ENCODE measurements around the gene TLX2. TPM values are rescaled to one million over a fixed set of nuclear protein-coding genes. Genes with fewer than 3 reads are reported as not detected.

Gene TLX2
- total and polyA plus RNA-seq, 2 of the 13 experiments (the other 11 are each of a cell fraction or from before 2014, with no cell fraction given), result 0.05 to 0.20 TPM

- TF ChIP-seq ZNF431 (CRISPR knock-in tag; IDR thresholded peaks at IDR 0.05; ENCODE audit: borderline replicate concordance, low read depth), result no peak
- no peak for TF ChIP-seq HNRNPH1 (optimal IDR thresholded peaks at IDR 0.05; ENCODE audit: low read depth, low read length)
Observed at GRCh38 chr2:74558284-74559230, 44.3 kb downstream of the TLX2 start (continued).

GRCh38 chr2:74559912-74560311 lies 45.7 kb downstream of the TLX2 start:
- H3K36me3 ChIP-seq (replicated peaks in 1 of 2; ENCODE audit: control insufficient read depth in 1 of 2, insufficient read depth in 2 of 2, low read length in 2 of 2), result no peaks in the 10 kb centered on the region
- intact Hi-C loops (cut with micrococcal nuclease; ENCODE audit: unreplicated experiment), result no loop called here
- no peaks in the 10 kb centered on the region for H3K79me2 ChIP-seq (ENCODE audit: insufficient read depth, low read length)
- FAIRE-seq, result no peak
- H3K4me2 ChIP-seq (ENCODE audit: low read depth, low read length), result no peak overlapping the region
- no peaks in the 10 kb centered on the region for H3K9me3 ChIP-seq (ENCODE audit: low read length)
- peaks cover 6 to 56% of the 10 kb centered on the region in 2 experiments; a peak in 4 of 5 replicates for H3K27me3 ChIP-seq (ENCODE audit: control insufficient read depth in 1 of 2, insufficient read depth in 2 of 2, low read length in 2 of 2)
- peaks cover 26% of the 10 kb centered on the region for H3K4me1 ChIP-seq (ENCODE audit: insufficient read depth, low read length)
- H4K20me1 ChIP-seq (ENCODE audit: insufficient read depth, low read length), result no peaks in the 10 kb centered on the region
- no peak overlapping the region for H3K9ac ChIP-seq (ENCODE audit: insufficient read depth, low read depth, low read length)
- H3K4me3 ChIP-seq (replicated peaks in 1 of 3; ENCODE audit: insufficient read depth in 1 of 3, low read depth in 2 of 3, low read length in 3 of 3), result no peak overlapping the region
- BruUV-seq (replicated peaks), result no TSS peak
- DNase-seq (ENCODE audit: low spot score), result no peak
- POLR2A ChIA-PET, result no interaction called here
- no peak for ATAC-seq
- no peak overlapping the region for H3K27ac ChIP-seq (ENCODE audit: extremely low read length, insufficient read depth, low read length)
- no peak overlapping the region for H2AFZ ChIP-seq (ENCODE audit: low read length)
- CTCF ChIA-PET (ENCODE audit: low intra/inter-chr PET ratio, low total read pairs), result no interaction called here
- no peak for TF ChIP-seq ZNF547 (CRISPR knock-in tag; IDR thresholded peaks at IDR 0.05)
- TF ChIP-seq MBNL3 (CRISPR knock-in tag; conservative IDR thresholded peaks at IDR 0.05), result no peak
- no peak for TF ChIP-seq ZNF564 (CRISPR knock-in tag; IDR thresholded peaks at IDR 0.05)
- TF ChIP-seq, protein P1, sequence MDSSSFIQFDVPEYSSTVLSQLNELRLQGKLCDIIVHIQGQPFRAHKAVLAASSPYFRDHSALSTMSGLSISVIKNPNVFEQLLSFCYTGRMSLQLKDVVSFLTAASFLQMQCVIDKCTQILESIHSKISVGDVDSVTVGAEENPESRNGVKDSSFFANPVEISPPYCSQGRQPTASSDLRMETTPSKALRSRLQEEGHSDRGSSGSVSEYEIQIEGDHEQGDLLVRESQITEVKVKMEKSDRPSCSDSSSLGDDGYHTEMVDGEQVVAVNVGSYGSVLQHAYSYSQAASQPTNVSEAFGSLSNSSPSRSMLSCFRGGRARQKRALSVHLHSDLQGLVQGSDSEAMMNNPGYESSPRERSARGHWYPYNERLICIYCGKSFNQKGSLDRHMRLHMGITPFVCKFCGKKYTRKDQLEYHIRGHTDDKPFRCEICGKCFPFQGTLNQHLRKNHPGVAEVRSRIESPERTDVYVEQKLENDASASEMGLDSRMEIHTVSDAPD (CRISPR knock-in tag; IDR thresholded peaks at IDR 0.05), result no peak
- no peak for TF ChIP-seq ZNF251 (CRISPR knock-in tag; IDR thresholded peaks at IDR 0.05)
- no peak for TF ChIP-seq DRAP1 (CRISPR knock-in tag; IDR thresholded peaks at IDR 0.05)
- TF ChIP-seq, protein P2, sequence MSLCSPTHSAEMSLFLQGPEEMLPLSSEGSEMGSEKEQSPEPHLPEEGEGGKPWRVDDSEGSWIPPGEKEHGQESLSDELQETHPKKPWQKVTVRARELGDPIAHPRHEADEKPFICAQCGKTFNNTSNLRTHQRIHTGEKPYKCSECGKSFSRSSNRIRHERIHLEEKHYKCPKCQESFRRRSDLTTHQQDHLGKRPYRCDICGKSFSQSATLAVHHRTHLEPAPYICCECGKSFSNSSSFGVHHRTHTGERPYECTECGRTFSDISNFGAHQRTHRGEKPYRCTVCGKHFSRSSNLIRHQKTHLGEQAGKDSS (CRISPR knock-in tag; IDR thresholded peaks at IDR 0.05; ENCODE audit: borderline replicate concordance, low read depth), result no peak
- no peak for TF ChIP-seq RARG (CRISPR knock-in tag; IDR thresholded peaks at IDR 0.05; ENCODE audit: low read depth)
- no peak for TF ChIP-seq FOXJ3 (CRISPR knock-in tag; IDR thresholded peaks at IDR 0.05; ENCODE audit: borderline replicate concordance)
- no peak for TF ChIP-seq ZKSCAN5 (CRISPR knock-in tag; IDR thresholded peaks at IDR 0.05)
- TF ChIP-seq MYC (CRISPR knock-in tag; IDR thresholded peaks at IDR 0.05; ENCODE audit: borderline replicate concordance), result no peak
- in situ Hi-C loops (cut with HindIII; ENCODE audit: extremely low pct_ligation_motif_present, low pct_unique_long_range_greater_than_20kb), result no loop called here
- WGBS (ENCODE audit: low lambda C conversion rate), result 50% methylated on average over 5 of the region's 5 CpGs

All from HepG2 (cell line).